SKM-1 treated with dmso at 0.1 percent for 144 hours (cell line): ENCODE data around the gene ARHGAP9.

ENCODE experiments used
- DNase-seq: peaks from one replicate; lab custom pipeline; 2025; ENCODE audit not compliant: unreplicated experiment; lab: John Stamatoyannopoulos, UW

ARHGAP9 gene

DNA sequence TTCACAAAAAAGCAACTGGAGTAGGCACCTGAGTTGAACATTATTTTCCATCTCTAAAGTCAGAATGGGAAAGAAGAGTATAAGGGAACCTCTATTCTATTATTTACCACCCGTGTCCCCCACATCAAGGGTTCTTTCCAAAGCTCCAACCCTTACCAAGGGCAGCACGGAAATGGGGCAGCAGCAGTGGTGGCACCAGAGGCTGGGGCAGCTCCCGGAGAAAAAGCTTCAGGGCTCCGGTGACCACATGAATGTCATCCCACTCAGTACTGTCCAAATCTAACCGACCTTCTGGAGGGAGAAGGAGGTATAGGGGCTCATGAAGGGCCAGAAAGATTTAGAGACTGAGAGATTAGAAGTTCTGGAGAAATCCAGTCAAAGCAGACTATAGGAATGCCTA lies 5.8 kb downstream of the ARHGAP9 start:
- no peak for DNase-seq

DNA sequence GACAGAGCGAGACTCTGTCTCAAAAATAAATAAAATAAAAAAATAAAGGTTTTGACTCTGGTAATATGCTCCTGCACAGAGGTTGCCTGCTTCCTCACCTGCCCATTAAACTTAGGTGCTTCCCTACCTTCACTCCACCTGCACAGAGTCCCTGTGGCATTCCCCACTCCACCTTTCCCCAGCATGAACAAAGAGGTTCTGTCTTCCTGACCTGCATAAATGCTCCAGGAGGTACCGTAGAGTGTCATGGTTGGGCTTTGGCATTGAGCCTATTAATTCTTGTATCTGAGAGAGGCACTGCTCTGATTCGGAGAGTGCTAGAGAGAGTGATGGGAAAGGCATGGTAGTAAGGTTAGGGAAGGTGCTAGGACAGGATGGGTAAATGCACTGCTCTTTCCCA lies 6.3 kb downstream of the ARHGAP9 start:
- no peak for DNase-seq

DNA sequence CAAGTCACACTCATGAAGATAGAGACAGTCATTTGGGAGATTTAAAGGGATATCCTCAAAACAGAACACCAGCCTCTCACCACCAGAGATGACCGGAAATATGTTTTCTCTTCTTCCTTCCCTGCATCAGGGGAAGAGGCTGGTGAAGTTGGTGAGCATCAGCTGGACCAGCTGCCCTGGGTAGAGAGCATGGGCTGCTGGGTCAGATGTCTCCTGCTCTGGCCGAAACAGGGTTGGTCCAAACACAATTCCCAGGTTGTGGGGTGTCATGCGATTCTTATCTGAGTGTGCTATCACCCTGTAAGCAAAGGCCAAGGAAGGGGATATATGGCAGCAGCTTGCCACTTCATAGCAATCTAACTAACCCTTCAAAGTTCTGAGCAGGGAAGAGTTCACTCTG lies 7.3 kb downstream of the ARHGAP9 start:
- no peak for DNase-seq

DNA sequence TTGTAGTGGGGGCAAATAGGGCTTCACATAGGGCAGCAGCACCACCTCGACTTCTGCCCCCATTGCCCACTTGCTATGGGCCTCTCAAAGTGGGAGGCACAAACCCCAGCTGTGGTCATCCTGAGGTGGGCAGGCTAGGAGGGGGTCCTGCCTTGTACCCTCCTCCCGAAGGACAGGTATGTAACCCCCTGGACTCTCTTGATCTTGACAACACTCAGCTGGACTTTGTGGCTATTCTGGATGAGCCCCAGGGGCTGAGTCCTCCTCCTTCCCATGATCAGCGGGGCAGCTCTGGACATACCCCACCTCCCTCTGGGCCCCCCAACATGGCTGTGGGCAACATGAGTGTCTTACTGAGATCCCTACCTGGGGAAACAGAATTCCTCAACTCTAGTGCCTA lies 8.0 kb downstream of the ARHGAP9 start:
- DNase-seq: no peak

DNA sequence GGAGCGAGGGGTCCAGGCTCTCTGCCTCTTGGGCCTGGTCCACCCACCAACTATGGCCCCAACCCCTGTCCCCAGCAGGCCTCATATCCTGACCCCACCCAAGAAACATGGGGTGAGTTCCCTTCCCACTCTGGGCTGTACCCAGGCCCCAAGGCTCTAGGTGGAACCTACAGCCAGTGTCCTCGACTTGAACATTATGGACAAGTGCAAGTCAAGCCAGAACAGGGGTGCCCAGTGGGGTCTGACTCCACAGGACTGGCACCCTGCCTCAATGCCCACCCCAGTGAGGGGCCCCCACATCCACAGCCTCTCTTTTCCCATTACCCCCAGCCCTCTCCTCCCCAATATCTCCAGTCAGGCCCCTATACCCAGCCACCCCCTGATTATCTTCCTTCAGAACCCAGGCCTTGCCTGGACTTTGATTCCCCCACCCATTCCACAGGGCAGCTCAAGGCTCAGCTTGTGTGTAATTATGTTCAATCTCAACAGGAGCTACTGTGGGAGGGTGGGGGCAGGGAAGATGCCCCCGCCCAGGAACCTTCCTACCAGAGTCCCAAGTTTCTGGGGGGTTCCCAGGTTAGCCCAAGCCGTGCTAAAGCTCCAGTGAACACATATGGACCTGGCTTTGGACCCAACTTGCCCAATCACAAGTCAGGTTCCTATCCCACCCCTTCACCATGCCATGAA lies 8.6 kb downstream of the ARHGAP9 start:
- DNase-seq: no peak

DNA sequence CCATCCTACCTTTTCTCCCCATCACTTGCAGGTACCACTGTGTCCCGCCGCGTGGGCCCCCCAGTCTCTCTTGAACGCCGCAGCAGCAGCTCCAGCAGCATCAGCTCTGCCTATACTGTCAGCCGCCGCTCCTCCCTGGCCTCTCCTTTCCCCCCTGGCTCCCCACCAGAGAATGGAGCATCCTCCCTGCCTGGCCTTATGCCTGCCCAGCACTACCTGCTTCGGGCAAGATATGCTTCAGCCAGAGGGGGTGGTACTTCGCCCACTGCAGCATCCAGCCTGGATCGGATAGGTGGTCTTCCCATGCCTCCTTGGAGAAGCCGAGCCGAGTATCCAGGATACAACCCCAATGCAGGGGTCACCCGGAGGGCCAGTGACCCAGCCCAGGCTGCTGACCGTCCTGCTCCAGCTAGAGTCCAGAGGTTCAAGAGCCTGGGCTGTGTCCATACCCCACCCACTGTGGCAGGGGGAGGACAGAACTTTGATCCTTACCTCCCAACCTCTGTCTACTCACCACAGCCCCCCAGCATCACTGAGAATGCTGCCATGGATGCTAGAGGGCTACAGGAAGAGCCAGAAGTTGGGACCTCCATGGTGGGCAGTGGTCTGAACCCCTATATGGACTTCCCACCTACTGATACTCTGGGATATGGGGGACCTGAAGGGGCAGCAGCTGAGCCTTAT lies 9.2 kb downstream of the ARHGAP9 start:
- DNase-seq: no peak

DNA sequence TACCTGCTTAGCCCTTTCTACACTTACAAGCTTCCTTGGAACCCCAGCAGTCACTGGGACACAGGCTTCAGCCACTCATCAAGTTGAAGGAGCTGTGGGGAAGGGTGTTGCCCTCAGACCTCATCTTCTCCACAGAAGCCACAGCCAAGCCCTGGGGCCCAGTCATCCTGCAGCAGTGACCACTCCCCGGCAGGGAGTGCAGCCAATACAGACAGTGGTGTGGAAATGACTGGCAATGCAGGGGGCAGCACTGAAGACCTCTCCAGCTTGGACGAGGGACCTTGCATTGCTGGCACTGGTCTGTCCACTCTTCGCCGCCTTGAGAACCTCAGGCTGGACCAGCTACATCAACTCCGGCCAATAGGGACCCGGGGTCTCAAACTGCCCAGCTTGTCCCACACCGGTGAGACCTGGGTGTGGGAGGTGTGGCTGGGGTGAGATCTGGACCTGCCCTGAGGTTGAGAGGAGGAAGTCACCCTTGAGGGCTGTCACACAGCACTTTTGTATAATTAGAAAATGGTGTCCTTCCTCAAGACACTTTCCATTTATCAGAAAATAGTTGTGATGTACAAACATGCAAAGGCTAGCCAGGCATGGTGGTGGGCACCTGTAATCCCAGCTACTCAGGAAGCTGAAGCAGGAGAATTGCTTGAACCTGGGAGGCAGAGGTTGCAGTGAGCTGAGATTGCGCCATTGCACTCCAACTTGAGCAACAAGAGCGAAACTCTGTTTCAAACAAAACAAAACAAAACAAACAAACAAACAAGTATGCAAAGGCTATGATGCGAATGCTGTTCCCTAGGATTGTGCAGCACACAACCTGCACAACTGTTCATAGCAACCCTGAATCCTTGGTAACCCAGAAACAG lies 10.1 kb downstream of the ARHGAP9 start:
- DNase-seq: no peak

DNA sequence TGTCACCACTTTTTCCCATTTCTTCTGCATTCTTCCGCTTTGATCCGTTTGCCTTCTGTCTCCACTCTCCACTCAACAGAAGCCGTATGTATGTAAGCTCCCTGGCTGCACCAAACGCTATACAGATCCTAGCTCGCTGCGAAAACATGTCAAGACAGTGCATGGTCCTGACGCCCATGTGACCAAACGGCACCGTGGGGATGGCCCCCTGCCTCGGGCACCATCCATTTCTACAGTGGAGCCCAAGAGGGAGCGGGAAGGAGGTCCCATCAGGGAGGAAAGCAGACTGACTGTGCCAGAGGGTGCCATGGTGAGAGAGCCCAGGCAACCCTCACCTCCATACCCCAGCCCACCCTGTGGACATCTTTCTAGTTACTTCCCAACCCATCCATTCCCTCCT lies 11.8 kb downstream of the ARHGAP9 start:
- DNase-seq: no peak

DNA sequence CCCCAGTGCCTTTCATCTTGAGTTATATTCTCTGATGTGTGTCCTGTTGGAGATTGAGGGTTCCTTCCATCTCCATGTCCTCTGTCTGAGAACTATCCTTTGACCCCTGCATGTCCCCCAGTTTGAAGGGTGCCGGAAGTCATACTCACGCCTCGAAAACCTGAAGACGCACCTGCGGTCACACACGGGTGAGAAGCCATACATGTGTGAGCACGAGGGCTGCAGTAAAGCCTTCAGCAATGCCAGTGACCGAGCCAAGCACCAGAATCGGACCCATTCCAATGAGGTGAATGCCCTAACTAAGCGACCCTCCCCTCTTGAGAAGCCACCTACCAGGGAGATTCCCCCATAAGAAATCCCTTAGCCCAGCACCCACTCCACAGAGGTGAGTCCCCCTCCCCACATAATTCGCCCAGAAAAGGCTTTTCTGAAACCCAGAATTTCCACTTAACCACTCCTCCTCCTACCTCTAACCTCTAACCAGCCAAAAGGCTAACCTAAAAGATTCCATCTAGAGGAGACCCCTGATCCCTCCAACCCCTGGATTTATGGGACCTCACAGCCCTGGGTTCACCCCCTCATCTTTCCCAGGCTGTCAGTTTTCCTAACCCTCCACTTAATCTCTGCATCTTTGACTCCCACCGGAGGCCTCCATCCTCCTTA lies 12.3 kb downstream of the ARHGAP9 start:
- no peak for DNase-seq

DNA sequence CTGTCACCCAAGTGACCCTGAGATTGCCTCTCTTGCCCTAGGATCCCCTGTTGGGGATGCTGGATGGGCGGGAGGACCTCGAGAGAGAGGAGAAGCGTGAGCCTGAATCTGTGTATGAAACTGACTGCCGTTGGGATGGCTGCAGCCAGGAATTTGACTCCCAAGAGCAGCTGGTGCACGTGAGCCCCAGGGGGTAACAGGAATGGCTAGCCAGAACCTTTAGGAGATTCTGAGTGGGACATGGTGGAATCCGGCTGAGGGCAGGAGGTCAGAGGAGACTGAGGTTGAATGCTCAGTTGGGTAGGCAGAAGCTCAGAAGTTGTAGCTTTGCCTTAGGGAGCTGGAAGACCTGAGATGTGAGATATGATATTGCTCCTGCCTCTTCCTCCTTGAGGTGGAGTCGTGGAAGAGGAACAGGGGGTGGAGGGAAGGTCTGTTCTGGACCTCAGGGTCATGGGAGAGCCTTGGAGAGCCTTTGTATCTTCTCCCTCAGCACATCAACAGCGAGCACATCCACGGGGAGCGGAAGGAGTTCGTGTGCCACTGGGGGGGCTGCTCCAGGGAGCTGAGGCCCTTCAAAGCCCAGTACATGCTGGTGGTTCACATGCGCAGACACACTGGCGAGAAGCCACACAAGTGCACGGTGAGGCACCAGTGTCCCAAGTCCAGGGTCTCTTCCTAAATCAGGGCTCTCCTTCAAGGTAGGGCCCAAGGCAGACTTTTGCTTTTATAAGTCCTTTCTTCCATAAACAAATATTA lies 13.7 kb downstream of the ARHGAP9 start:
- no peak for DNase-seq

DNA sequence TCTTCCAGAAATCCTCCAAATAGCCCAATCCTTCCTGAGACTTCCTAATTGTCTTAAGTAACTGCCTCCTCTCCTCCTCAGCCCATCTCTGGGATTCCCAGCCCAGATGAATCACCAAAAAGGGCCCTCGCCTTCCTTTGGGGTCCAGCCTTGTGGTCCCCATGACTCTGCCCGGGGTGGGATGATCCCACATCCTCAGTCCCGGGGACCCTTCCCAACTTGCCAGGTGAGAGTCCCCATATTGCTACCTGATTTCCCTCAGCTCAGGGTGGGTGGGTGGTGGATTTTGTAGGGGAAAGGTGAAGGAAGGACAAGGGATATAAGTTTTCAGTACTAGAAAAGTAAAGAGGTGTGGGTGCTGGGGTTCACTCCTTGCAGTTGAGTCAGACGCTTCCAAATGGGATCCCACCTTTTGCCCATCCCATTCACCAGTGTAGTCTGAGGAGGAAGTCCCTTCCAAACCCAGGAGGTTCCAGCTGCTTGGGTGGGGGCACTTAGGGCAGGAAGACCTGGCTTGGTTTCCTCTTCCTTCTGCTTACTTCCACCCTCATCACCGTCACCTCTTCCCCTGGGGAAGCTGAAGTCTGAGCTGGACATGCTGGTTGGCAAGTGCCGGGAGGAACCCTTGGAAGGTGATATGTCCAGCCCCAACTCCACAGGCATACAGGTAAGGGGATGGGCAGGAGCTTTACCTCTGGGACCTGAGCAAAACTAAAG lies 14.5 kb downstream of the ARHGAP9 start:
- DNase-seq: no peak

DNA sequence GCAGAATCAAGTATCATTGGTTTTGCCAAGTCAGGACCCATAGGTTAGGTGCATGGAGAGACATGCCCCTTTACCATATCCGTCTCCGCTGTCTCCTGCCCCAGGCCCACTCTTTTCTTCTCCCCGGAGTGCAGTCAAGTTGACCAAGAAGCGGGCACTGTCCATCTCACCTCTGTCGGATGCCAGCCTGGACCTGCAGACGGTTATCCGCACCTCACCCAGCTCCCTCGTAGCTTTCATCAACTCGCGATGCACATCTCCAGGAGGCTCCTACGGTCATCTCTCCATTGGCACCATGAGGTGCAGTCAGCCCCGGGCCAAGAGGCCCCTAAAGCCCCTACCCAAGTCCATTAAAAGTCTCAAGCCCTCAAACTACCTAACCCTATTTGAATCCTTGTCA lies 15.1 kb downstream of the ARHGAP9 start:
- no peak for DNase-seq

DNA sequence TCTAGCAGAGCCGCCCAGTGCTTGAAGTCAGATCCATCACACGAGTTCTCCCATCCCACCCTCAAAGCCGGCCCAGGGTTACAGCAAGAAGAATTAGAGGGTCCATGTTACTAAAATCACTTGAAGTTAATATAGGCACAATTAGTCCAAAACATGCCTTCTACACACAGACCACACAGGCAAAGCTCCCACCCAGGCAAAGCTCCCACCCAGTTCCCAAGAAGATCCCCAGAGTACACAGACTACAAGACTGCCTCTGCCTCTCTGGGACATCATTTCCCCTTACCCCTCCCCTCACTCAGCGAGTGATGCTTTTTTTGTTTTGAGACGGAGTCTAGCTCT lies 16.8 kb downstream of the ARHGAP9 start:
- DNase-seq: no peak

DNA sequence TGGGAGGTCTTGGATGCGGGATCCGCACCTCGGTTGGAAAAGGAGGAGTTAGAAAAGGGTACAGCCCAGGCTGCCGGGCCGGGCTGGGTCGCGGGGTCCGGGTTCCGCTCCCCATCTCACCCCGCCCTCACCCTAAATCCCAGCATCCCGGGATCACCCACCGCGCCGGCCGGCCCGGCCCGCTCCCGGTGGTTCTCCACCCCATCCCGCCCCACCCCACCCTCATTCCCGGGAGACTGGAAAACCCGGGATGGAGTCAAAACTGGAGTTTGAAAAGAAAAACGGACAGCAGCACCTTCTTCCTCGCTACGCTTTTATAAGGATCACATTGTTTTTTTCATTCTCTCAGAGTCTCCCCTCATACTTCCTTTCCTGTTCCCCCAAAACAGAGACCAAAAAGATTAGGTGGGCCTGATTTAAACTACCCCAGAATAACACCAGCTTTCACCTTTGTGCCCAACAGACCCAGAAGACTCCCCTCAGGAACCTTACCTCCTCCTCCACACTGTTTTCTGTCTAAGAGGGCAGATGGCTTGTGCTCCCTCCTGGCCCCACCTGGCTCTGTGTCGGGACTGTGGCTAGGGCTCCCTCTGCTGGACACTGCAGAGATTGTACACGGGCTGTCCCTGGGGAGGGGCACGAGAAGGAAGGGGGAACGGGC lies 17.3 kb downstream of the ARHGAP9 start:
- DNase-seq: peak; percentile 57

DNA sequence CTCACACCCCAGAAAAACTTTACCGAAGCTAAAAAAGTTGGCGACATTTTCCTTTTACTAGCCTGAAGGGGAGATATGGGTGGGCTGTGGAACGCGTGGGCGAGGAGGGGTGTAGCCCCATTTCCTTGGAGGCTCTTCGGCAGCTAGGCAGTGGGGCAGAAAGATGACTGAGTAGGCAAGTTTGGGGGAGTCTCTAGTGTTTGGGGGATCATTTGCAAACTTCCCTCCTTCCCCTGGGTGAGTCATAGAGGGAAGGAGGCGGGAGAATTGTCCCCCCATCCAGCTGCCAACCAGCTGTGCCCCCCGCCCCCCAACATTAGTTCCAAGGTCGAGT lies 17.8 kb downstream of the ARHGAP9 start:
- no peak for DNase-seq

DNA sequence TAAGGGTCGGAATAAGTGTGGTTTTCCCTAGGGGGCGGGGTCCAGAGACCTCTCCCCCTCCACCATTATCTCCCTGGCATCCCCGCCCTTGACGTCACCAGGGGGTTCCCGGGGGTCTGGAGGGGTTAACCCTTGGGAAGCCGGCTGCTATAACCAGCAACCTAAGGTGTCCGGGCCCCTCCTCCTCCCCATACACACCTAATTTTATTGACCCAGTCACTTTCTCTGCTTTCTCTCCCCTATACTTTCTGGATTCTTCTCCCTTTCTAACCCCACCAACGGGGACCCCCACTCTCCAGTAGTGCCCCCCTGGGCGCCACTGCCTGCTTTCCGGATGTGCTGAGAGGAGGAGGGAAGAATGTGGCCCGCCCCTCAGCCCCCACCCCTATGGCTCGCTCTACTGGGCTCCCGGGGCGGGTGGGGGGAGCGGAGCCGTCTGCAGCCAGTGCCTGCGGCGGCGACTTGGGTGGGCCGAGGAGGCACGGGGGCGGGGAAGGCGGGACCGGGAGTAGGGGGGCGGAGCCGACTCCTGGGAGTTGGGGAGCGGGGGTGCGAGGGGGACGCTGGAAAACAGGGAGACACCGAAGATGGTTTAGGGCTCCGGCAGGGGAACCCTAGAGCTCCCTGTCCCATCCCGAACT lies 18.3 kb downstream of the ARHGAP9 start:
- DNase-seq: no peak

DNA sequence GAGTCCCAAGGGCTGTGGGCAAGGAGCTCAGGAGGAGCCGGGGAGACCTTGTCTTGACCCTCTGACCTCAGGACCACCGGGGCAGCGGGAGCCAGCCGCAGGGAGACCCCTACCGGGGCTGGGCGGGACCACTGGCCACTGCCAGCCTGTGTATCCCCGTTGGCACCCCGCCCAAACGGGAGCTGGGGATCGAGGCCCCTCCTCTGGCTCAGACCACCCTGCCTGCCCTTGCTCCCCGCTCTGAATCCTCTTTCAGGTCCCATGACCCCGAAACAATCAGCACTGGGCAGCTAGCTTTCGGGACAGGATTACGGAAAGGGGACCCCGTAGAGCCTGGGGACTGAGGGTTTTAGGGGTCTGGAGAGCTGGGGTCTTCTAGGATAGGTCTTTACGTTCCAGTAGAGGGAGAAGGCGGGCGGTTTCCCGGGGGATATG lies 18.8 kb downstream of the ARHGAP9 start:
- DNase-seq: no peak

DNA sequence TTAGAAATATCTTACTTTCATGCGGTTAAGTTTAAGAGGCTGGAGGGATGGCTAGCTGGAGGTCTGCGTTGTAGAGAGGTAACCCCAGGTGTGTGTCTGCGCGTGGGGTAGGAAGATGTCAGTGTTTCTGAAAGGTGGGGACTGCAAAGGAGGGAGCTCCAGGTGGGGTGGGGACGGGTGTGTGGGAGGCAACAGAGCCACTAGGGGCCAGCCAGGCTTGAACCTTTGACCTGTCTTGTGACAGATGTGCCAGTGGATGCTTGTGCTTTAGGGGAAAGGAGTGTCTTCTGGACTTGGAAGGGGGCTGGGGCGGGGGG lies 19.2 kb downstream of the ARHGAP9 start:
- no peak for DNase-seq

DNA sequence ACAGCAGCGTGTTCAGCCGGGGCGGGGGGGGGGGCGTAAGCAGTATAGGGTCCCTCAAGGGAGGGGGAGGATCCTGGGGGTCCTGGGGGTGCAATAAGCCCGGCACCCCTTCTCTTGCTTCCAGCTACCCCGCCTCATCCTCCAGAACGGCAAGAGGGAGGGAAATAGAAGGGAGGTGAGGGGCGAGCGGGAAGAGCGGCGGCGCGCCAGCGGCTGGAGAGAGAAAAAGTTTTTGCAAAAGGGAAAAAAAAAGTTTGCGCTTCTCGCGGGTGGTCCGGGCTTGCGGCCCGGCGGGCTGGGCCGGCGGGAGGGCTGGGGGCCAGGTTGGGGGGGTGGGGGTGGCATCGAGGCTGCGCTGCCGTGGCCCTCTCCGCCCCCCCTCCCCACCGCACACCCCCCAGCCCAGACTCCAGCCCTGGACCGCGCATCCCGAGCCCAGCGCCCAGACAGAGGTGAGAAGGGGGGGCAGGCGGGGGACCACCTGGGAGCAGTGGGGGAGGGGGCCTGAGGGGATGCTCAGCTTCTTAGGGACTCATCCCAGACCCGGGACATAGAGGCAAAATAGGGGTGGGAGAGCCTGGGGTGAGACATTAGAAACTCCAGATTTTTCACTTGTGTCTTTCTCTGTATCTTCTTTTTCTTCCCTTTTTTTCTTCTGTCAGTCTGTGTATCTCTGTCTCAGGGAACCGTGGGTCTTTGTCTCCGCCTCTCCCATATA lies 19.8 kb downstream of the ARHGAP9 start, which contains the start of gene GLI1:
Gene GLI1, plus strand, starts transcription at position 36 of the 718 bp plus-strand sequence. CDS start 3,907 bp downstream, outside the sequence.
- DNase-seq: no peak
